HCT116 (cell line): ENCODE measurements around the gene RBM4B. TPM values are rescaled to one million over a fixed set of nuclear protein-coding genes. Genes with fewer than 3 reads are reported as not detected.

ENCODE experiments used
- ATAC-seq: fragments of 200-7000 bp; cut with Tn5 transposase; 2 replicates; pipeline ENCODE4 v1.9.1; 2020; ENCODE audit warnings: mild to moderate bottlenecking, moderate library complexity
- BruUV-seq: library from RNA; stranded (reverse); fragments of 400-500 nt; replicated peaks from 2 replicates; lab custom pipeline; 2021; lab: Mats Ljungman, UMichigan
- CTCF ChIA-PET: fragments of 300-600 bp; sonication (Branson Sonifier 250); formaldehyde crosslinking; loops from one replicate; lab custom pipeline; 2021; ENCODE audit warnings: antibody characterized with exemption; lab: Charles Lee
- POLR2A ChIA-PET: fragments of 300-600, 350-600 bp; sonication (Branson Sonifier 250); formaldehyde crosslinking; loops from one replicate; lab custom pipeline; 2021; ENCODE audit warnings: antibody characterized with exemption; lab: Charles Lee
- RAD21 ChIA-PET, 2 experiments: fragments of 300-600 bp; sonication (Branson Sonifier 250); formaldehyde crosslinking; loops; one replicate each; lab custom pipeline; 2023; ENCODE audit warnings: low total read pairs in 2 of 2; ENCODE audit not compliant: uncharacterized antibody in 2 of 2, unreplicated experiment in 2 of 2, low non-redundant PET in 1 of 2; lab: Charles Lee
- DNase-seq: peaks from one replicate; pipeline ENCODE4 v3.0.0-alpha.2; 2010; ENCODE audit warnings: low read depth, low spot score
- H2AFZ ChIP-seq: fragments of 200-600 bp; shearing (Covaris generic), sonication (generic); 2 replicates; pipeline ENCODE4 v1.6.1; 2017; ENCODE audit warnings: low read depth, mixed run types, mixed read lengths, antibody characterized with exemption, low read length; ENCODE audit not compliant: poor library complexity, severe bottlenecking
- H3K27ac ChIP-seq: 2 replicates; pipeline ENCODE4 v1.5.1; 2012; ENCODE audit warnings: low read depth, low read length
- H3K27me3 ChIP-seq: fragments of 200-600 bp; sonication (generic); 2 replicates; pipeline ENCODE4 v1.6.1; 2016; ENCODE audit warnings: mixed run types, low read length, mixed read lengths; ENCODE audit not compliant: insufficient read depth
- H3K36me3 ChIP-seq, 2 experiments: fragments of 200-500 bp in 1 of 2; fragments of 200-600 bp in 1 of 2; sonication (Bioruptor generic) in 1 of 2; sonication (generic) in 1 of 2; 2 replicates each; pipeline versions ENCODE4 v1.5.1 to v1.6.1; 2014 to 2016; ENCODE audit warnings: low read length in 2 of 2, inconsistent platforms in 1 of 2, mixed read lengths in 1 of 2, mixed run types in 1 of 2; ENCODE audit not compliant: insufficient read depth in 2 of 2, control insufficient read depth in 1 of 2
- H3K4me1 ChIP-seq, 2 experiments: fragments of 200-600 bp in 1 of 2; sonication (generic) in 1 of 2; 2 replicates each; pipeline versions ENCODE4 v1.5.1 to v1.6.1; 2012 to 2017; ENCODE audit warnings: low read length in 2 of 2, inconsistent platforms in 1 of 2, mild to moderate bottlenecking in 1 of 2, mixed read lengths in 1 of 2, mixed run types in 1 of 2, moderate library complexity in 1 of 2; ENCODE audit not compliant: insufficient read depth in 2 of 2, control insufficient read depth in 1 of 2
- H3K4me2 ChIP-seq: fragments of 200-600 bp; sonication (generic); 2 replicates; pipeline ENCODE4 v1.6.1; 2017; ENCODE audit warnings: mixed run types, low read length, mixed read lengths
- H3K4me3 ChIP-seq, 2 experiments: fragments of 200-600 bp in 1 of 2; sonication (generic) in 1 of 2; replicated peaks in 1 of 2; 2 replicates each; pipeline ENCODE4 v1.5.1; 2011 to 2016; ENCODE audit warnings: low read length in 2 of 2, control low read depth in 1 of 2, low read depth in 1 of 2, mild to moderate bottlenecking in 1 of 2, mixed read lengths in 1 of 2, mixed run types in 1 of 2
- H3K79me2 ChIP-seq: fragments of 200-600 bp; sonication (generic); 2 replicates; pipeline ENCODE4 v1.6.1; 2017; ENCODE audit warnings: mild to moderate bottlenecking, mixed run types, low read length, moderate library complexity, mixed read lengths; ENCODE audit not compliant: insufficient read depth
- H3K9ac ChIP-seq: fragments of 200-600 bp; sonication (generic); 2 replicates; pipeline ENCODE4 v1.6.1; 2016; ENCODE audit warnings: low read length, mixed read lengths
- H3K9me2 ChIP-seq: fragments of 200-600 bp; sonication (generic), shearing (Covaris generic); 2 replicates; pipeline ENCODE4 v1.6.1; 2017; ENCODE audit warnings: mixed run types, mild to moderate bottlenecking, moderate library complexity; ENCODE audit not compliant: insufficient read depth
- H3K9me3 ChIP-seq, 2 experiments: fragments of 200-500 bp in 1 of 2; fragments of 200-600 bp in 1 of 2; sonication (Bioruptor generic) in 1 of 2; sonication (generic) in 1 of 2; 2 replicates each; pipeline ENCODE4 v1.6.1; 2014 to 2017; ENCODE audit warnings: low read length in 2 of 2, mixed read lengths in 2 of 2, inconsistent platforms in 1 of 2, low read depth in 1 of 2, mild to moderate bottlenecking in 1 of 2, mixed run types in 1 of 2, moderate library complexity in 1 of 2; ENCODE audit not compliant: control insufficient read depth in 1 of 2, insufficient read depth in 1 of 2
- H4K20me1 ChIP-seq: fragments of 200-600 bp; sonication (generic), shearing (Covaris generic); 2 replicates; pipeline ENCODE4 v1.6.1; 2017; ENCODE audit warnings: mixed run types, mild to moderate bottlenecking, moderate library complexity; ENCODE audit not compliant: insufficient read depth
- CBX3 ChIP-seq: IDR thresholded peaks from 2 replicates; pipeline ENCODE4 v1.6.1; 2012; ENCODE audit warnings: low read depth
- EGR1 ChIP-seq: IDR thresholded peaks from 2 replicates; pipeline ENCODE4 v1.6.1; 2012; ENCODE audit warnings: low read depth
- EZH2phosphoT487 ChIP-seq: fragments of 200-600 bp; IDR thresholded peaks from 2 replicates; pipeline ENCODE4 v1.6.1; 2018; ENCODE audit warnings: antibody characterized with exemption, borderline replicate concordance
- FOSL1 ChIP-seq: IDR thresholded peaks from 2 replicates; pipeline ENCODE4 v1.6.1; 2012; ENCODE audit warnings: low read depth
- JUND ChIP-seq: IDR thresholded peaks from 2 replicates; pipeline ENCODE4 v1.6.1; 2012
- POLR2A ChIP-seq: IDR thresholded peaks from 2 replicates; pipeline ENCODE4 v1.7.0; 2011; ENCODE audit warnings: borderline replicate concordance; ENCODE audit not compliant: insufficient read depth, insufficient read length; ENCODE audit errors: extremely low read depth
- POLR2AphosphoS5 ChIP-seq: IDR thresholded peaks from 2 replicates; pipeline ENCODE4 v1.6.1; 2011; ENCODE audit warnings: mild to moderate bottlenecking, low read depth, low read length, moderate library complexity
- RAD21 ChIP-seq: IDR thresholded peaks from 2 replicates; pipeline ENCODE4 v1.6.1; 2012; ENCODE audit warnings: low read depth, mild to moderate bottlenecking
- SIN3A ChIP-seq: IDR thresholded peaks from 2 replicates; pipeline ENCODE4 v1.6.1; 2012; ENCODE audit warnings: low read depth
- SP1 ChIP-seq: IDR thresholded peaks from 2 replicates; pipeline ENCODE4 v1.6.1; 2012; ENCODE audit warnings: low read depth
- YY1 ChIP-seq: IDR thresholded peaks from 2 replicates; pipeline ENCODE4 v1.6.1; 2011; ENCODE audit warnings: low read length, low read depth, moderate library complexity, mild to moderate bottlenecking; ENCODE audit not compliant: insufficient replicate concordance; ENCODE audit errors: extremely low read depth
- ZFX ChIP-seq: fragments of 450-650 bp; IDR thresholded peaks from 2 replicates; pipeline ENCODE4 v1.6.1; 2017
- ZNF274 ChIP-seq: fragments of 200-500 bp; sonication (Bioruptor generic); IDR thresholded peaks from 2 replicates; pipeline ENCODE4 v1.6.1; 2014; ENCODE audit warnings: mild to moderate bottlenecking, low read depth, low read length, inconsistent platforms
- intact Hi-C: fragments of 100-400 bp; cut with micrococcal nuclease; formaldehyde crosslinking; loops from 2 replicates; pipeline ENCODE4 v1.10.0; 2022
- total RNA-seq: library from RNA; stranded (reverse); gene quantifications from one replicate; pipeline ENCODE4 v1.2.1, GENCODE V29; 2021; ENCODE audit not compliant: unreplicated experiment
- TF ChIP-seq, protein P1 (sequence below): IDR thresholded peaks from 2 replicates; pipeline ENCODE4 v1.6.1; 2012
- TF ChIP-seq, protein P2 (sequence below): IDR thresholded peaks from 2 replicates; pipeline ENCODE4 v1.6.1; 2011; ENCODE audit warnings: mild to moderate bottlenecking, low read length, moderate library complexity; ENCODE audit not compliant: insufficient replicate concordance; ENCODE audit errors: extremely low read depth

RBM4B gene
- total RNA-seq, 1 experiment from 2014 or later = 18.1 TPM

GRCh38 chr11:66701432-66702240, 23.9 kb upstream of the RBM4B start:
- TF ChIP-seq YY1 (no peak), EGR1 (no peak), JUND (no peak), ZNF274 (no peak), RAD21 (no peak), SIN3A (no peak), EZH2phosphoT487 (no peak), CBX3 (no peak), FOSL1 (no peak), ZFX (no peak), SP1 (no peak), POLR2AphosphoS5 (no peak), POLR2A (no peak)
- TF ChIP-seq, protein P1, sequence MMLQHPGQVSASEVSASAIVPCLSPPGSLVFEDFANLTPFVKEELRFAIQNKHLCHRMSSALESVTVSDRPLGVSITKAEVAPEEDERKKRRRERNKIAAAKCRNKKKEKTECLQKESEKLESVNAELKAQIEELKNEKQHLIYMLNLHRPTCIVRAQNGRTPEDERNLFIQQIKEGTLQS = no peak
- TF ChIP-seq, protein P2, sequence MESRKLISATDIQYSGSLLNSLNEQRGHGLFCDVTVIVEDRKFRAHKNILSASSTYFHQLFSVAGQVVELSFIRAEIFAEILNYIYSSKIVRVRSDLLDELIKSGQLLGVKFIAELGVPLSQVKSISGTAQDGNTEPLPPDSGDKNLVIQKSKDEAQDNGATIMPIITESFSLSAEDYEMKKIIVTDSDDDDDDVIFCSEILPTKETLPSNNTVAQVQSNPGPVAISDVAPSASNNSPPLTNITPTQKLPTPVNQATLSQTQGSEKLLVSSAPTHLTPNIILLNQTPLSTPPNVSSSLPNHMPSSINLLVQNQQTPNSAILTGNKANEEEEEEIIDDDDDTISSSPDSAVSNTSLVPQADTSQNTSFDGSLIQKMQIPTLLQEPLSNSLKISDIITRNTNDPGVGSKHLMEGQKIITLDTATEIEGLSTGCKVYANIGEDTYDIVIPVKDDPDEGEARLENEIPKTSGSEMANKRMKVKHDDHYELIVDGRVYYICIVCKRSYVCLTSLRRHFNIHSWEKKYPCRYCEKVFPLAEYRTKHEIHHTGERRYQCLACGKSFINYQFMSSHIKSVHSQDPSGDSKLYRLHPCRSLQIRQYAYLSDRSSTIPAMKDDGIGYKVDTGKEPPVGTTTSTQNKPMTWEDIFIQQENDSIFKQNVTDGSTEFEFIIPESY = no peak
- Histone ChIP-seq H3K36me3 (no peaks in the 10 kb centered on the region; a peak in 1 of 4 replicates), H3K4me3 (no peak overlapping the region), H2AFZ (no peak overlapping the region), H4K20me1 (no peaks in the 10 kb centered on the region), H3K4me1 (no peaks in the 10 kb centered on the region), H3K27me3 (no peaks in the 10 kb centered on the region), H3K9me2 (no peaks in the 10 kb centered on the region), H3K27ac (no peak overlapping the region), H3K79me2 (no peaks in the 10 kb centered on the region), H3K9ac (no peak overlapping the region), H3K9me3 (no peaks in the 10 kb centered on the region), H3K4me2 (no peak overlapping the region)
- ChIA-PET CTCF (no interaction called here), RAD21 (no interaction called here), POLR2A (no interaction called here)
- BruUV-seq = no TSS peak
- no peak for DNase-seq
- no peak for ATAC-seq
- intact Hi-C loops = no loop called here
